Caco-2 (cell line): ENCODE results near the gene NME3. TPM values are rescaled to one million over a fixed set of nuclear protein-coding genes. Genes with fewer than 3 reads are reported as not detected.

Experiments
- BruUV-seq: library from RNA; stranded (reverse); fragments of 400-500 nt; replicated peaks from 2 replicates; lab custom pipeline; 2021; lab: Mats Ljungman, UMichigan
- CTCF ChIA-PET: fragments of 300-600 bp; sonication (Branson Sonifier 250); formaldehyde crosslinking; loops from one replicate; lab custom pipeline; 2022; ENCODE audit warnings: antibody characterized with exemption; lab: Charles Lee
- POLR2A ChIA-PET: fragments of 300-600 bp; sonication (Branson Sonifier 250); formaldehyde crosslinking; loops from one replicate; lab custom pipeline; 2022; ENCODE audit warnings: antibody characterized with exemption; lab: Charles Lee
- DNase-seq, 2 experiments: peaks; one replicate each; pipeline versions ENCODE4 v3.0.0 to v3.0.0-alpha.2; 2020 to 2022
- H3K27me3 ChIP-seq: replicated peaks from 2 replicates; pipeline ENCODE4 v1.6.0; 2011; ENCODE audit warnings: low read length; ENCODE audit not compliant: control insufficient read depth, insufficient read depth
- H3K36me3 ChIP-seq: 2 replicates; pipeline ENCODE4 v1.5.1; 2011; ENCODE audit warnings: low read length; ENCODE audit not compliant: control insufficient read depth, insufficient read depth
- H3K4me1 ChIP-seq: fragments of 250-450 bp; sonication (Bioruptor Pico); 2 replicates; pipeline ENCODE4 v1.5.1; 2020; ENCODE audit warnings: mild to moderate bottlenecking
- H3K4me3 ChIP-seq: 2 replicates; pipeline ENCODE4 v1.5.1; 2011; ENCODE audit warnings: low read depth, mild to moderate bottlenecking, control low read depth, low read length
- H3K9me3 ChIP-seq: fragments of 250-450 bp; sonication (Bioruptor Pico); 2 replicates; pipeline ENCODE4 v1.5.1; 2020; ENCODE audit warnings: mild to moderate bottlenecking, moderate library complexity
- H3K27ac Mint-ChIP-seq: one replicate; pipeline ENCODE4 v1.8.0; 2022; ENCODE audit warnings: mixed read lengths; ENCODE audit not compliant: unreplicated experiment
- H3K27me3 Mint-ChIP-seq: one replicate; pipeline ENCODE4 v1.8.0; 2022; ENCODE audit warnings: mixed read lengths; ENCODE audit not compliant: insufficient read depth, unreplicated experiment
- H3K36me3 Mint-ChIP-seq: one replicate; pipeline ENCODE4 v1.8.0; 2022; ENCODE audit warnings: mild to moderate bottlenecking, mixed read lengths; ENCODE audit not compliant: insufficient read depth, unreplicated experiment
- H3K4me1 Mint-ChIP-seq: one replicate; pipeline ENCODE4 v1.8.0; 2022; ENCODE audit warnings: low read depth, mixed read lengths; ENCODE audit not compliant: unreplicated experiment
- H3K4me3 Mint-ChIP-seq: one replicate; pipeline ENCODE4 v1.8.0; 2022; ENCODE audit warnings: mild to moderate bottlenecking, moderate library complexity, mixed read lengths; ENCODE audit not compliant: unreplicated experiment
- H3K9me3 Mint-ChIP-seq: one replicate; pipeline ENCODE4 v1.8.0; 2022; ENCODE audit warnings: mixed read lengths; ENCODE audit not compliant: unreplicated experiment
- CTCF ChIP-seq, 2 experiments: fragments of 200-600 bp in 1 of 2; IDR thresholded peaks; 1 replicate in 1 of 2; 2 replicates in 1 of 2; pipeline versions ENCODE4 v1.5.1 to v1.8.0; 2011 to 2022; ENCODE audit warnings: antibody characterized with exemption in 1 of 2, control low read depth in 1 of 2, inconsistent platforms in 1 of 2, low read depth in 1 of 2, low read length in 1 of 2, mild to moderate bottlenecking in 1 of 2, moderate library complexity in 1 of 2; ENCODE audit not compliant: insufficient read depth in 1 of 2, severe bottlenecking in 1 of 2, unreplicated experiment in 1 of 2
- intact Hi-C: fragments of 100-400 bp; cut with micrococcal nuclease; formaldehyde crosslinking; loops from one replicate; pipeline ENCODE4 v1.10.0; 2022; ENCODE audit not compliant: unreplicated experiment
- total RNA-seq: library from RNA; stranded (reverse); gene quantifications from 2 replicates; pipeline ENCODE4 v1.2.3, GENCODE V29; 2022

Gene NME3
- total RNA-seq, 1 experiment from 2014 or later: 7.0 TPM

GRCh38 chr16:1784977-1785845 is 13.9 kb upstream of the NME3 start:
- CTCF ChIA-PET: no interaction called here
- Histone ChIP-seq H3K4me3 (no peak overlapping the region), H3K27me3 (no peaks in the 10 kb centered on the region), H3K36me3 (peaks cover 2% of the 10 kb centered on the region; the same call in 1 of the 2 replicates), H3K4me1 (peaks cover 7% of the 10 kb centered on the region), H3K9me3 (no peaks in the 10 kb centered on the region)
- Mint-ChIP-seq H3K4me1 (peaks cover 8% of the 10 kb centered on the region), H3K4me3 (peak overlapping the region; percentile 29), H3K9me3 (no peaks in the 10 kb centered on the region), H3K27ac (no peak overlapping the region), H3K27me3 (no peaks in the 10 kb centered on the region), H3K36me3 (peaks cover 55% of the 10 kb centered on the region)
- BruUV-seq: no TSS peak
- POLR2A ChIA-PET: no interaction called here
- no peak for TF ChIP-seq CTCF (IDR thresholded peaks at IDR 0.05; ENCODE audit: insufficient read depth in 1 of 2, low read depth in 1 of 2, low read length in 1 of 2, severe bottlenecking in 1 of 2, unreplicated experiment in 1 of 2)
- intact Hi-C loops: loop anchor here (5.0 kb wide), 1 partner anchor 37 kb away; no protein-coding TSS in a partner anchor
- DNase-seq: no peak

GRCh38 chr16:1782408-1783264 is 11.3 kb upstream of the NME3 start, which contains the start of the genes NUBP2 and SPSB3:
Gene NUBP2, plus strand, starts transcription at chr16:1782960. Its CDS starts 61 bp downstream, at chr16:1783021.
Gene SPSB3, minus strand, starts transcription at chr16:1782571. Its CDS starts 1,088 bp downstream, at chr16:1781483.
- BruUV-seq: no TSS peak
- peaks cover 2% of the 10 kb centered on the region; the same call in 1 of the 2 replicates for H3K36me3 ChIP-seq
- intact Hi-C loops: loop anchor here (1.0 to 5.0 kb wide), 2 partner anchors 9 to 40 kb away; partner anchors contain the start of gene MRPS34

More at GRCh38 chr16:1782408-1783264, 11.3 kb upstream of the NME3 start, which contains the start of the genes NUBP2 and SPSB3:
- Histone ChIP-seq H3K27me3 (no peaks in the 10 kb centered on the region), H3K4me1 (peaks cover 7% of the 10 kb centered on the region), H3K4me3 (peak within 1 kb of the TSS; percentile 93), H3K9me3 (no peaks in the 10 kb centered on the region)
- Mint-ChIP-seq H3K4me3 (peak within 1 kb of the TSS; percentile 86), H3K4me1 (peaks cover 8% of the 10 kb centered on the region), H3K27ac (peak within 1 kb of the TSS; percentile 81), H3K9me3 (no peaks in the 10 kb centered on the region), H3K27me3 (no peaks in the 10 kb centered on the region), H3K36me3 (peaks cover 62% of the 10 kb centered on the region)
- TF ChIP-seq CTCF (IDR thresholded peaks at IDR 0.05; ENCODE audit: insufficient read depth in 1 of 2, low read depth in 1 of 2, low read length in 1 of 2, severe bottlenecking in 1 of 2, unreplicated experiment in 1 of 2): peak in 1 of 2 experiments; percentile 19
- DNase-seq: peak; percentile 99 to 100
- CTCF ChIA-PET: interaction anchor here (0.6 to 1.6 kb wide), 11 partner anchors 9 to 358 kb away, joined by 3 to 14 read pairs (median 4); partner anchors contain the start of genes EME2, IGFALS, JPT2 and MAPK8IP3
- POLR2A ChIA-PET: interaction anchor here (0.6 to 1.8 kb wide), 13 partner anchors 8 to 1087 kb away, joined by 3 to 36 read pairs (median 6); partner anchors contain the start of genes CRAMP1, EME2, FAHD1 and HAGH
